ENCODE results near the gene KCNJ16.

DNA sequence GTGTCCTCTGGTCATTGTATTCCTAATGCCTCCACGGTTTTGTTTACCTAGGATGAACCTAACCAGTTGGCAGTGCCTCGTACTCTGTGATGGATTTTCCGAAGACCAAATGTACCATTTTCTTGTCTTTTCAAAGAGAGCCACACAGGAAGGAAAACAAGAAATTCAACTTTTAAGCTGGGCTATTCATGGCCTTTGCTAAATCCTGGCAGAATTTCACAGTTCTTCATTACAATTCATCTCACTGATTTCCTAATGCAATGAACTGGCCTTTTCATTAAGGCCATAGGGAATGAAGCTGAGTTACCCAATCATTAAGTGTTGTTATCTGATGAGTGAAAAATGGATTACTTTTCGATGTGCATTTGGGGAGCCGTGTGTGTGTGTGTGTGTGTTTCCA lies 7.9 kb upstream of the KCNJ16 start:
- TF ChIP-seq POLR2AphosphoS5 (IDR thresholded peaks at IDR 0.05; ENCODE audit: low read depth, low read length), result no peak
- no peak for TF ChIP-seq POLR2A (IDR thresholded peaks at IDR 0.05; ENCODE audit: low read depth, low read length)

All from GM12891 (cell line).